HG03060 (cell line): Measurements from ENCODE around the gene GSTA2.
"Not testable (repeated sequence)": the region's sequence is repeated elsewhere in the genome, so short reads cannot be mapped to it uniquely, and the experiment has no call there.

ENCODE experiments used
- ATAC-seq: cut with Tn5 transposase; IDR thresholded peaks from one replicate; pipeline ENCODE4 v1.9.1; 2021; ENCODE audit warnings: low read depth, moderate number of reproducible peaks; ENCODE audit not compliant: unreplicated experiment

Gene GSTA2

GRCh38 chr6:52763322-52763916 is at the start of gene GSTA2:
Gene GSTA2, minus strand, starts transcription at chr6:52763475. Its CDS starts 5,528 bp downstream, at chr6:52757947.
- ATAC-seq: not testable (repeated sequence)

GRCh38 chr6:52809777-52810176 is 46.5 kb upstream of the GSTA2 start:
- not testable (repeated sequence) for ATAC-seq

DNA sequence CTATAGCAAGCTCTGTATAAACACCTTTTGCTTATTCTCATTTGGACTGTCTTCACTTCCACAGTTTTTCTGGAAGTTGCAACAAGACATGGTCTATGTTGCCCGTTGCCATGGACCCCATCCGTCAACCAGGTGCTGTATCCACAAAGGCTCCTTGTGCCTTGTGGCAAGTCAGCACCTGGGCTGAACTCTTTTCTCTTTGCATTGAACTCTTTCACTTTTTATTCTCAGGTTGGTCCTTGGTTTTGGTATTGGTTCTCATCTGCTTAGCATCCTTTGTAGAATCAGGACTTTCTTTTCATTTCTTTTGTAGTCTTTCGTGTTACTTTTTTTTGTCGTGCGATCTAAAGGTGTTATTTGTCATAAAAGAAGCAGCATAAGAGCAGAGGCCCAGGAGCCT is 45.4 kb upstream of the GSTA2 start:
- no peak for ATAC-seq

DNA sequence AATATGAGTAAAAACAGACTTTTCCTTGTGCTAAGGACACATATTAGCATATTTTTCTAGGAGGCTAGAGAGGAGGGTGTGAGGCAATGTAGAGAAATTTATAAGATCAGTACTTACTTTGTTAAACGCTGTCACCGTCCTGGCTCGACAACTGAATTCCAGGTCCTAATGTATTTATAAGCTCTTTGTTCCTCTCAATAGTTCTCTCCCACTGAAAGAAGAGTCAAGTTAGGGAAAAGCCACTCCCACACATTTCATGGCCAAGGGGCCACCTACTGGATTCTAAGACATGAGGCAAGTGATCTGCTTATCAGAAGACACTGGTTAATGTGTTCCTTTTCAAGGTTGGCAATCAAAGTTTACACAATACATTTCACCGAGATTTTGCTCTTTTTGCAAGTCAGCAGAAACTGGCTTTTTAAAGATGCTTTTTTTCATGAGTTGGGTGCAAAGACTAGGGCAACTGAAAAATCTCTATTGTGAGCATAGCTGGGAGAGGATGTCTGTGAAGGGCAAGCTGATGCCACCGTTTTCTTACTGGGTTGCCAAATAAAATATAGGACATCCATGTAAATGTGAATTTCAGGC is 40.5 kb upstream of the GSTA2 start, which contains the start of gene GSTA1:
GSTA1 (minus strand) TSS at position 149 of the 588 bp plus-strand sequence. CDS start 4,549 bp downstream, outside the sequence.
- ATAC-seq: not testable (repeated sequence)

DNA sequence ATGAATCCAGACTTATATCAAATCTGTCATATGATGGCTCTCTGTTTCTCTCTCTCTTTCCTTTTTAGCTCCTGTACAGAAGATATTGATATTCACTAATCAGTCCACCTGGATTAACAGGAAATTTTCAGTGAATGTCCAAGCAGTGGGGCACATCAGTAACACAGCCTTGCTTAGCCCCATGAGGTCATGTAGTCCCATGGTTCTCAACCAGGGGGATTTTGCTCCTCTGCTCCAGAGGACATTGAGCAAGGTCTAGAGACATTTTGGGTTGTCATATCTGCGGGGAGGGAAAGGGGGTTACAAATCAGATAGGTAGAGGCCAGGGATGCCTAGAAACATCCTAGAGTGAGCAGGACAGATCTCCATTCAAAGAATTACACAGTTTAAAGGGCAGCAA is 39.5 kb upstream of the GSTA2 start:
- no peak for ATAC-seq

GRCh38 chr6:52801188-52801841 is 38.0 kb upstream of the GSTA2 start:
- ATAC-seq: no peak

DNA sequence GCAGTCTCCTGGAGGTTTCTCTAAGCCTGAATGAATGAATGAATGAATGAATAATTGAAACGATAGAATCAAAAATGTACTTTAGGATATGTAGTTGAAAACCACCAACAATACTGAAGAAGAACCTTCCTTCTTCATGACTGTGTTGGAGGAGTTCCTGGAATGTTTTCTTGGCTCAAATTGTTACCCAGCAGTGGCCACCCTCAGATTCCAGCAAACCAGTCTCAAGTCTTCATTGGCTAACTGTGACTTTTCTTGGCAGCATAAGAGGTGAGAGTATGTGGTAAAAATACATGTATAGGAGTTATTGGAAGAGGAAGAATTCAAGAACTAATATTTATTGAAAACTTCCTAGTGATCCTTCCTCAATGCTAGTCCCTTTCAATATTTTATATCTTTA is 36.0 kb upstream of the GSTA2 start:
- ATAC-seq: not testable (repeated sequence)

GRCh38 chr6:52794366-52794765 is 31.1 kb upstream of the GSTA2 start:
- ATAC-seq: not testable (repeated sequence)

DNA sequence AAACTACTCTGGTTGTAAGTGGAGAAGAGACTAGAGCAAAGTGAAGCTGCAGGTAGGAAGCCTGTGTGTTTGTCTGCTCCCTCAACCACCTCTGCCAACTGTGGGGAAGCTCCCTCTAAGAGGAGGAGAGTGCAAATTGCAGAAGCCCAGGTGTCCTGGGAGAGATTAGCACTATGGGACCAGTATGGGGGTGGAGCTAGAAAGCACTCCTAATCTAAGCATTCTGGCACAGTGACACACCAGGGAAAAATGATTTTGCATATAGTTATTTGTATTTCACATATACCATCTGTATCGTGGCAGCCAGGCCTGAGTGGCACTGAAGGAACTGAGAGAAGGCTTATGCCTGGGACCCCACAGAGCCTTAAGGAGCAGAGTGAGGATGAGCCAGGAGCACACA is 27.6 kb upstream of the GSTA2 start:
- no peak for ATAC-seq

DNA sequence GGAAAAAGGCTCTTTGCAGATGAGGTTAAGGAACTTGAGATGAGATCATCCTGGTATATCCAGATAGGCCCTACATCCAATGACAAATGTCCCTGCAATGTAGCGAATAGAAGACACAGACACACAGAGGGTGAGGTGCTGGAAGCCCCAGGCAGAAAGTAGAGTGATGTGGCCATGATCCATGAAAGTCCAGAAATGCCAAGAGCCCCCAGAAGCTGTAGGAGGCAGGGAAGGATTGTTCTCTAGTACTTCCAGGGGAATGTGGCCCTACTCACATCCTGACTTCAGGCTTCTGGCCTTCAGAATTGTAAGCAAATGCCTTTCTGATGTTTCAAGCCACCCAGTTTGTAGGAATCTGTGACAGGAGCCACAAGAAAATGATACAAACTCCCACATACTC is 26.4 kb upstream of the GSTA2 start:
- ATAC-seq: not testable (repeated sequence)

GRCh38 chr6:52788478-52788877 is 25.2 kb upstream of the GSTA2 start:
- no peak for ATAC-seq

DNA sequence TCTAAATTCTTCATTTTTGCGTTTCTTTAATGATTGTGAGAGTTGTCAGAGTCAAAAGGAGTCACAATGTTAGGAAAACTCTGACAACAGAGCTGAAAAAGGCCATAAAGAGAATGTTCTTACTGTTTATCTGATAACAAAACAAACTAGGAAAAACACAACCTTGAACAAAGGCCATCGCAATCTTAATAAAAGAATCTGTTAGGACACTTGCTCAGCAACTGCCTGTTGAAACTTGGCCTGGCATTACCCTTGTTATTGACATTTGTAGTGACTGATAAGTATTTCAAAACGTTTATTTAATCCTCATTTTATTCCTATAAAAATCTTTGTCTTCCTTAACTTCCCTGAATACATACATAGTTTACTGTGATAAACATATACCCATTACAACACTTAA is 24.6 kb upstream of the GSTA2 start:
- ATAC-seq: no peak

- ATAC-seq: no peak
Measured at GRCh38 chr6:52786249-52786956, 23.1 kb upstream of the GSTA2 start.

DNA sequence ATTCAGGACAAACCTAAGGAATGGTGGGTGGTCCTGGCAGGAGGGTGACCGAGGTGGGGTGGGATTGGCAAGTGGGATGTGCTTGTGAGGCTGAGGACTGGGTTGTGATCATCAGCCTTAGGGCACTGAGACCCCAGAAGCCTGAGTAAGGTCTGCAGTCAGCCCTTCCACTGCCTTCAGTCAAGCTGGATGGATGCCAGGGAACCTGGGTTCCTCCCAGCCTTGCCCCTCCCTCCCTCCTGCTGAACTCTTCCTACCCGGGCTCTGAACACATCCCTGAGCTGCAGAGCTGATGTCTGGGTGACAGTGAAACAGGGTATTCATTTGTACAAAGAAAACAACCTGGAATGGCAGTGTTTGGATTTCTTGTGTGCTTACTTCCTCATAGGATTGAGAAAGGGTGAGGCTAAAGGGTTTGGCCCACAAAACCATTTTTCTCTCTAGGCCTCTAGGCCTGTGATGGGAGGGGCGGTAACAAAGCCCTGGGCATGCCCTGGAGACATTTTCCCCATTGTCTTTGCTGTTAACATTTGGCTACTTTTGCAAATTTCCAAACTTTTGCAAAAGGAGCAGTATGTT is 19.5 kb upstream of the GSTA2 start:
- not testable (repeated sequence) for ATAC-seq

- ATAC-seq: not testable (repeated sequence)
Measured at GRCh38 chr6:52782209-52782608, 18.9 kb upstream of the GSTA2 start.

DNA sequence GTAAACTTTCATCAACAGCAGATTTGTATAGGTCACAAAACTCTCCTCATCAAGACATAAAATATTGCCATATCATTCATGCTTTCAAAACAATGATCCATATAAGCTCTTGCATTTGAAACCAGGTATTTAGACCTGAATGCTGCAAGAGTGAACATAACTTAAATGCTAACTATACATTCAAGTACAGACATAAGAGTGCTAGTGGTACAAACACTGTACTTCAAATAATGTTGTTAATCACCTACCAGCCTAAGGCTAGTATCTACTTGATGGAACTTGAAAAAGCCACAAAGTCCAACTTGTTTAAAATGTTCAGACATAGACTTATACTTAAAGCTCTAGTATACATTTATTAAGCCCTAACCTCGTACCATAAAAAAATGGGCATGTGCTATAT is 16.0 kb upstream of the GSTA2 start:
- ATAC-seq: no peak

- not testable (repeated sequence) for ATAC-seq
Measured at GRCh38 chr6:52776711-52777351, 13.6 kb upstream of the GSTA2 start.

GRCh38 chr6:52769399-52769798 is 6.1 kb upstream of the GSTA2 start:
- not testable (repeated sequence) for ATAC-seq

GRCh38 chr6:52767658-52768057 is 4.4 kb upstream of the GSTA2 start:
- not testable (repeated sequence) for ATAC-seq
